Stimulated activated CD8-positive, alpha-beta memory T cell treated with anti-CD3 and anti-CD28 coated beads, Interleukin-7, amount 100 ng/mL, for 1 hour (primary cell): Measurements from ENCODE around the gene CCL1.

ENCODE experiments used
- DNase-seq, 2 donors: peaks; one replicate each; pipeline ENCODE4 v3.0.0-alpha.2; 2020; ENCODE audit warnings: low read depth in 2 of 2

The CCL1 gene

DNA sequence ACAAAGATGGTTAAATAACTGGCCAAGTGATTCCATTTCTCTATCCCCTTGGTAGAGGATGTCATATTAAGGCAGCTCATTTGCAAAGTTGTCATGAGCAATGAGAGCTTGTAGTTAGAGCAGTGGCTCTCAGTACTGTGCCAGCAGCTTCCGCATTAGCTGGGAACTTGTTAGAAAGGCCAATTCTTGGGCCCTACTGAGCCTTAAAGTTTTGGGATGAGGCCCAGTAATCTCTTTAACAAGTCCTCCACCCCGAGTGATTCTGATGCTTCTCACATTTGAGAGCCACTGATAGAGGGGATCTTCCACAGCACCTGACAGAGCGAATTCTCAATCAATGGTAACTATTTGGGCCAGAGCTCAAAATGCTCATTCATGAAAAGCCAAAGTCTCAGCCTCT, 20.2 kb upstream of the CCL1 start:
- DNase-seq, result no peak

DNA sequence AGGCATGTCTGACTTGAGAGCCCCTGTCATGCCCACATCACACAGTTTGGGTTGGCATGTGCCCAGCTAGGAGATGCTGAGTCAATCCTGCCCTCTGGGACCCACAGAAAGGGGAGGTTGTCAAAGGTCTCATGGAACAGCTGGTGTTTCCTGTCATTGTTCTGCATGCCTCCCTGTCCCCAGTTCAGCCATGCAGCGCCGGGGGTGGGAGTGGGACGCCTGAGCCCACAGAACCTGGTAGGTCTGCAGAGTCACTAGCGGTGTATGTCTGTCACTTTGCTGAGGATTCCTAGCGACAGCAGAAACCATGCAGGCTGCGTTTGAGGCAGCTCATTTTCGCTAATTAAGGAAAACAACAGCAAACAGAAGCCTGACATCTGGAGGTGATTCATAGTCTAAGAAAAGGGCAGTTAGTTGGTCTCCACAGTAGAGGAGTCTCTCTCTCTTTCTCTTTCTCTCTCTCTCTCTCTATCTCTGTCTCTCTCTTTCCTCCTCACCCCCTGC, 19.6 kb upstream of the CCL1 start:
- DNase-seq, result no peak

DNA sequence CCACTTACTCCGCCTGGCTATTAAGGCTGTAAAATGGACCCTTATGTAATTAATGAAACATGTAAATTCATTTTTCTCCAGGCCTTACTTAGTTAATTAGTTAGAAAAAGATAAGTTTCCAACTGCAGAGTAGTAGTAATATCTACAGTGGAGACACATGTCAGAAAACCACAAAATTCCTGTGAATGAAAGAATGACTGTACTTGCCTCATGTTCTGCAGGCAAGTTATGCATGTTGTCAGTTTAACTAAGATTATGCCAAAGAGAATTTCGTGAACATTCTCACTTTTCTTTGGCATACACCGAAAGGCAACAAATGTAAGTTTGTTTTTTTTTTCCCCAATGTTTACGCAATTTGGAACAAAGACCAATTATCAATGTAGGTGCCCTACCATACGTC, 16.8 kb upstream of the CCL1 start:
- DNase-seq, result no peak

DNA sequence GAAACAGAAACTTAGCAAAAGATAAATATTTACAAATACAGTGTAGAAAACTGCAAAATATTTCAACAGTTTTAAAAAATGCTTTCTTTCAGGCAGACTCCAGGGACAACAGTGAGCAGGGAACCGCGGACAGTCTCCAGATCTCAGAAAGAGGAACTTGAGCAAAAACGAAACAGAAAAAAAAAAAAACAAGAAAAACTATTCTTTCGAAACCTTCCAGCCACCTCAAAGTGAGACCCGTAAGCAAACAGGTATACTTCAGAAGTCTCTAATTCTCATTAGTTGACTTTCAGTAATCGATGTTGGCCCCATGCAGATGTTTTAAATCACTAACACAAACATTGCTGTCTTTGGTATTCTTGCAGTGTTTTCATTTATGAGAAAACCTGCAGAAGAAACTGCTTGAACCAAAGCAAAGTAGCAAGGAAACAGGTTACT, 15.7 kb upstream of the CCL1 start:
- no peak for DNase-seq

DNA sequence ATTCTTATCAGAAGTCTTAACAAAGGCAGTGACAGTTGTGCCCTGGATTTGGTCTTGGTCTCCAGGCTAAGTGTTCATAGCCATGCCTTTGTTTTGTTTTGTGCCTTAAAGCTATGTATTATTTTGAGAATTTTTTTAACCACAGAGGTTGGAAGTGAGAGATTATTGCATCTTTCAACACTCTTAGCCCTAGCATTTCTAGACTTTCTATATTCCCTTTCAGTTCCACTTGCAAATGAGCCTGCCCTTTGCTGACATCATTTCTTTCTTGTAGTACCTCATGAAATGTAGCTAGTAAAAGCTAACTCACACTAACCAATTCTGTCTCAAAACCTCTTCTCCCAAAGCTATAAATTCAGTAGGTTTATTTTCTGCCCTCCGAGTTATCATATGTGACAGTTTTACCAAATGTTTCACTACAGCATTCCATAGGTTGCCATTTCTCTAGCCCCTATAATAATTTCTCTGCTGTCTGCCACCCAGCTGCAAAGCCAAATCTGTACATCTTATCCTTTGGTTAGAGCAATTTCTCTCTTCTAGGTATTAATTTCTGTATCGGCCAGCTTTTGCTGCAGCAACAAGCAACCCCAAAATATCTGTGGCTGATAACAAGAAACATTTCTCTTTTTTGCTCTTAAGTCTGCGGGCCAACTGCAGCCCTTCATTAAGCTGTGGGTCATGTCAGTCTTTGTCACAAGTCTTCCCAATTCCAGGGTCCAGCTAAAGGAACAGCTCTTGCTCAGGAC, 14.2 kb upstream of the CCL1 start:
- no peak for DNase-seq

DNA sequence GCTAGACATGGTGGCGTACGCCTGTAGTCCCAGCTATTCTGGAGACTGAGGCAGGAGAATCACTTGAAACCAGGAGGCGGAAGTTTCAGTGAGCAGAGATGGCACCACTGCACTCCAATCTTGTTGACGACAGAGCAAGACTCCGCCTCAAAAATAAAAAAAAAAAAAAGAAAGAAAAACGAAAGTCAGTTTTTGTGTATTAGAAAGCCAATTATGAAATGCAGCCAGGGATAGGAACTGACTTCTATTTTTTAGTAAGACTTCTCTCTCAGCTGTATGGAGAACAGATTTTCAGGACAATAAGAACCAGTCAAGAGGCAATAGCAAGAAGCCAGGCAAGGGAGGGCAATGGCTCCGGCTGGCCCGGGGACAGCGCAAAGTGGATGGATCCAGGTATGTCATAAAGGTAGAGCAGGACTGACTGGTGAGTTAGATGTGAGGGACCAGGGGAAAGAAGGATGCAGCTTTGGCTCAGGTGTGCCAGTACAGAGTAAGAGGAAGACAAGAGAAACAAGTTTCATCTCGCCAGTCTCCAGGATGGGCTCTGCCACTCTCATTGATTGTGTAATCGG, 12.5 kb upstream of the CCL1 start:
- DNase-seq, result no peak

DNA sequence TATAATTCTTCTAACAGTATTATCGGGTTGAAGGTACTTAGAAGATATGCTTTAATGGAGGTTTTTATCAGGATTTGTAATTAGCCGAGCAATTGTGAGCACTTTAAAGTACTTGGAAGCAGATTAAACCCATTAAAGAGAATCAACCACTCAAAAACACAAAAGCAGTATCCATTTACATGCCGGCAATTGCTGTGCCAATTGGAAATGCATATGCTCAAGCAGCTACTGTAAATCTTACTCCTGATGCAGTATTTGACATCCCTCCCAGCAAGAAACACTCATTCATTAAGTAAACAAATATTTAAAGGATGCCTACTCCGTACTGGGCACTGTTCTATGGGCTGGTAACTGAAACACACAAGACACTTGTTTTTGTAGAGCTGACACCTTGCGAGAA, 11.4 kb upstream of the CCL1 start:
- no peak for DNase-seq

DNA sequence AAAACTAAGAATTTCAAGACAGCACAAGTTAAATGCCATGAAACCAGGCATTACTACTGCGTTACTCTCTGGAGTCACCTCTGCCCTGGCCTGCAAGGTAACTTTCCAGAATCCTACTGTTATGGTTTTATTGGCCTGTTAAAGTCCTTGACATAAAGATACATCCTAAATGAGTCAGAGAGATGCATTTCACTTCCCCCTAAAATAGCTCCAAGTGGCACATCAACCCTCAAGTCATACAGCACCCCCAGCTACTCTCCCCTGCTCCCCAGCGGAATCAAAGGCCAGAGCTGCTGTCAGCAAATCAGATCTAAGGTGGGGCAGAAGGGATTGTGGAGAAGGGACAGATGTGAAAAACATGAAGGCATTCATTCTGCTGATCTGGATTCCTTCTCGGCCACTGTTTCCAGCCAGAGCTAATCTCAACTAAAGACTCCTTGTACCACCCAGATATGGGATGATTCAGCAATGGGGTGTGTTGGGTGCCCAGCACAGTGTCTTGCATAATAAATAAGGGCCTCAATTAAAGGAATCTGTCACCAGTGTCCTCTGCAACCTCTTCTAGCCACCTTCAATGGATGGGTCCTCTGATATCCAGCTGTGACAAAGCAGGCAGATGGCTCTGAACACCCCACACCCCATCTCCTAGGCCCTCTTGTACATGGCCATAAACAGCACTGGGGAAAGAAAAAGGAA, 8.5 kb upstream of the CCL1 start:
- DNase-seq, result no peak

DNA sequence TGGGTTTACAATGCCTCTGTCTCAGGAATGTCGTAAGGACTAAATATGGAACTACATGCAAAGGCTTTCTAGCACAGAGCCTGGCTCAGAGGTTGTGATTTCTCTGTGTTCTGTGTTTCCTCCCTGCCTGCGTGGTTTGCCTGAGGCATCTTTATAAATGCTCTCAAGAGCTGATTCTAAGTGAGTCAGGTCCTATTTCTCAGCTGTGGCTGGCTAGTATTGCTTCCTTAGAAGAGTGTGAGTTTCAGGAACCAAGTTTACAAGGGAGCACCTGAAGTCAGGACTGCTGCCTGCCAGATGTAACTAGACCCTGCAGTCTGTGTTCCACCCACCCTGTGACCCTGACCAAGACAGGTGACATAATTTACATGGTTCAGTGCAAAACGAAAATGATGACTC, 8.0 kb upstream of the CCL1 start:
- no peak for DNase-seq

DNA sequence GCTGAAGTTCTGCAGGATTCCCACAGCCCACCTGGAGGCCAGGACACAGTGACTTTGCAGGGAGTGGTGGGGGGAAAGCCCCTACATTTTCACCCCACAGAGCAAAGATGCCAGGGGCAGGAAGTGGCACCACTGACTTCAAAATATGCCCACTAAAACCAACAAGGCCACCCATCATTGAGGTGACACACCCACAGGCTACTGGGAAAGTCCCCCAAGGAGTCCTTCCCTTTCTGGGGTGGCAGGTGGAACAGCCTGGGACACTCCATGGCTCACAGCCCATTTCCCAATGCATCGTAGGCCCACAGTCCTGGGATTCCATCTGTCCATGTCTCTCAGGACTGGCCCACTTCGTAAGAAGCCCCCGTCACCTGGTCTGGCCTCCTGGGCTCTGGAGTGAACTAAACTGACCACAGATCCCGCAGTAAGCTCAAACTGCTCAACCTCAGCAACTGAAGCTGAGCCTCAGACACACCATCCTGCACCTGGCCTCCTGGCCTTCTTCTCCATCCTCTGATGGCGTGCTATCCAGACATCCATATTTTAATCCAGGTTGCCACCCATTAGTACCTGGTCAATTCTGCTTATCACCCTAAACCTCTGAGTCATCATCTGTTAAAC, 7.5 kb upstream of the CCL1 start:
- no peak for DNase-seq

DNA sequence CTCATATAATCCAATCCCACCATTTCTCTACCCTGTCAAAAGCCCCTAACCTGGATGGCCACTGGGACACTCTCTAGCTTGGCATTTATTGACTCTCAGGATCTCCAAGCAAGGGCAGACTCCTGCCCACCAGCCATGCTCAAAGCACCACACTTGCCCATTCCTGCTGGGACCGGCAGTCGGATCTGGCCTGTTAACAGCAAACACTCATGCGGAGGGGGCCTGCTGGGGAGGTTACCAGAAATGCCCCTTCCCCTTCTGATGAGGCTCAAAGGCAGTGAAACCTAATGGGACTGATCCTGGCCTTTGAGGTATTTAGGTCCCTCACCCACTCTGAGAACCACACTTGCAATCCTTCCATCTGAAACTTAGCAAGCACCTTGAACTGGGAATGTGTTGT, 6.5 kb upstream of the CCL1 start:
- no peak for DNase-seq

DNA sequence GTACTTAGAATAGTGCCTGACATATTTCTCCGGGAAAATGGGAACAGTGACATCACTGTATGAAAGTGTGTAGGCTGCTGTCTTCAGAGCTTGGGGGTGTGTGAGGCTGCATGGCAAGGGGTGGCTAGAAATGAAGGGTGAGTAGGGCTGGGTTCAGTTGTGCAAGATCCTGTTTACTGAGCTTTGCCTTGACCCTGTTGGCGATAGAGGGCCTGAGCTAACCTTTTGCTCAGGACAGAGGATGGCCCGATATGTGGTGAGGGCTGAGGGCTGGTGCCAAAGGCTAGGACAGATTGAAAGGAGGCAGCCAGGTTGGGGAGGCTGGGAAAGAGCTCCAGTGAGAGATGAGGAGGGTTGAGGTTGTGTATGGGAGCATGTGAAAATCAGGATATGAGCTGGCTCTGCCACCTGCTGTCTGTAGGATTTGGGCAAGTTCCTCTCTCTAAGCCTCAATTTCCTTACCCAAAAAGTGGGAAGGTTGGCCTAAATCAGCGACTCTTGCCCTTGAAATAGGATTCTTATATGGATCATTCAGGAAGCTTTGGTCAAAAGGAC, 6.0 kb upstream of the CCL1 start:
- no peak for DNase-seq

DNA sequence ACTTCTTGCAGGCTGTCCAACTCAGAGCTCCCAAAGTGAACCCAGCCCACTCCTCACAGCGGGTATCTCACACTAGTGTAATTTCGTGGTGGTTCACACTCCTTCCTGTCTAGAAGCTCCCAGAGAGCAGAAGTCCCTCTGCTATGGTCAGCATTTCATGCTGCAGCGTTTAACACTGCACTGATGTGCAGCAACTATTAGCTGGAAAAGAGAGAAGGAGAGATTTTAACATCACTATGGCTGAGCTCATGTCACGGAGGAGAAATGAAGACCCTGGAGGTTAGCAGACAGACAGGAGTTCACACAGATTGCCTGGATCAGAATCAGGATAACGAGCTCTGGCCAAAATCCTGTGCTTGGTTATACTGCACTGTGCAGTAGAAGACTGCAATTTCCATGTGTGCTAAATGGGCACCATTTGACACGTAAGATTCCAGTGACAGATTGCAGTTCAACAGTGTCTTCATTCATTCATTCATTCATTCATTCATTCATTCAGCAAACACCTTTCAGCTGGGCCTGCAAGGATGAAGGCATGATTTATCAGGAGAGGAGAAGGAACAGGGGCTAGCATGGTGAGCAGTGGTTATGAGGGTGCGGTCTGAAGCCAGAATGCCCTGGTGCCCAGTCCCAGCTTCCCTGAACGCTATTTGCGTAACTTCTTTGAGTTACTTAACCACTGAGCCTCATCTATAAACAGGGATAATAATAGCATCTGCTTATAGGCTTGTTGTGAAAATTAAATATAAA, 5.3 kb upstream of the CCL1 start:
- no peak for DNase-seq

DNA sequence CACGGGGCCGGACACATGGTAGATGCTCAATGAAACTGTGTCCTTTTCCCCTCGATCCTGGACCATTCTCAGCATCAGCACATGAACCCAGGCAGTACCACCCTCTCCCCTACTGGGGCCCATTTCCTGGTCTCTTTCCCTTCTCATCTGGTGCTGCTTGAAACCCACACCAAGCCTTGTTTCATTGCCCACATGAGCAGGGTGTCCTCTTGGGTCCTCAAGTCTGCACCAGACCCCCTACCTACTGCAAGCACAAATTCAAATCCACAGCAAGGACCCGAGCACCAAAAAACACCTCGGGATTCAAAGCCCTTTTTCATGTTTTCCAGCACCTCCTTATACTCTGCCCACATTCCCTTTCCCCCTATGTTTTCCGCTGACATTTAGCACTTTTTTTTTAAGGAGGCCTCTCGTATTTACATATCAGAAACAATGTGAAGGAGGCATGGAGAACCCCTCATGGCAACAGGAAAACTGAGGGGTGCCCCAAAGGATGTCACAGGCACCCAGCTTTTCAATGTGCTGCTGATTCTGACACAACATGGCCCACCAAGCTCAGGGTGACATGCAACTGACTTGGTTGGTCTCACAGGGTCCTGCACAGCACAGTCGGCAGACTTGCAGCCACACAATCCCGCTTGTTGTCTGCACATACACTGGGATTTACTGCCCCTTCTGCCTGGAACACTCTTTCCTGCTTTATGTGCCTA, 4.6 kb upstream of the CCL1 start:
- DNase-seq, result no peak

DNA sequence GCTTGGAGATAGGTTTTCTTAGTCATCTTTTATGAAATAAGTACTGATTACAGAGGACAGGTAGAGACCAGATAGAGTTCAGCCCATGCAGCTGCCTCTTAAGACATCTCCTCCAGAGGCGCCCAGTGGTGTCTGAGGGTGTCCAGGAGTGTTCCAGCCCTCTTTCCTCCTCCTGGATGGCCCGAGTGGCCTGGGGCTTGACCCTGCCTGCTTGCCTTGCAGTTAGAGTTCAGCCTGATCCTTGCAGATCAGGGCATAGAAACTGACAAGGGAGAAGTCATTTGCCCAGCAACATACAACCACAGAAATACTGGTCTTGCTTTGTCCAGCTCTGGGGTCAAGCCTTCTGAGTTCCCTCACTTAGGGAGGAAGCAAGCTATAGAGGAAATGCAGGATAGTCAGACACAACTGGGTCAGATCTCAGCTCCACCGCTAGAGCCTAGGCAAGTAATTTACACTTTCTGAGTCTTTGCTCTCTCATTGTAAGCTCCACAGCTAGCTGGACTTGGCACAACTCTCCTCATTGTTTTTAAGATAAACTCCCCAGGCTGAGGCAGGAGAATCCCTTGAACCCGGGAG, 3.6 kb upstream of the CCL1 start:
- DNase-seq, result no peak

DNA sequence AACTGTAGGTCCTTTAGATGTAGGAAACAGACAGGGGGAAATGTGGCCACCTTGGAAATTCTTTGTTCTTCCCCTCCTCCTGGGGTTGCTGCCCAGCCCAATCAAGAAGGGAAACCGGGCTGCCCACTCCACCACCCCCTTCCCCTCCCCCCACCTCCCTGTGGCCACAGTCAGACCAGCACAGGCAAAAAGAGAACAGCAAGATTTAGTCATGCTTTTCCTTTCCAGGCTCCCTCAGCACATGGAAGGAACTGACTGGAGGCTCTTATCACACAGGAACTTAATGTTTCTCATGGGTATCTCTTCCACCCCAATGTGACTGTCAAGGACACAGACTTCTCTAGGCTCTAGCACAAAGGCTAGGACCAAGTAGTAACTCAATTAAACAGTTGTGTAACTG, 3.0 kb upstream of the CCL1 start:
- DNase-seq, result no peak

DNA sequence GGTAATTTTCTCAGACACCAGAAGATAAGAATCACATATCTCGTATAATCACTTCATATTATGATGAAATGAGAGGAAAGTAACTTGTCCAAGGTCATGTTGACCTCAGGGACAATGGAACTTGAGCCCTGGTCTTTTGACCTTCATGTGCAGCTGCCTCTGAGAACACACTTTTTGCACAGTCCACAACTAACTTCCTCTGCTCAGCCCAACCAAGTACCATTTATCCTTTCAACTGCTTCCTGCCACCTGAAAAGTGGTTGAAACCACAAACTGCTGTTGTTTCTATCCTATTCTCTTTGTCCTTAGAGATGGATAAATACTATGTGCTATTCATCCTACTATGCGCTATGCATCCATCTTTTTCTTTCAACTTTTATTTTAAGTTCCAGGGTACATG, 2.3 kb upstream of the CCL1 start:
- DNase-seq, result no peak

DNA sequence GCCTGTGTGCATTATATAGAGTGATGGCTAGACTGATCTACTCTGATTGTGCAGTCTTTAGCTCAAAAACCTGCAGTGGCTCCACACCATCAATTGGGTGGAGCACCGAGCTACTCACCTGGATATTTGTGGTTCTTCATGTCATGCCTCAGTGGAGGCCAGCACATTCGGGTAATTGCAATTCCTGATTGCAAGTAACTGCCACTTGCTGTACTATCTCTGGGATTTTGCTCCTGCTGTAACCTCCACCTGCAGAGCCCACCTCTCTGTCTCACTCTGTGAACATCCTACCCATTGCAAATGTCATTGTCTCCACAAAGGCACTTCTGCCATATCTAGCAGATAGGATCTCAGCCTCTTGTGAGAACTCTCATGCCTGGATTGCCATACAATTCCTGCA, 1.7 kb upstream of the CCL1 start:
- DNase-seq, result no peak

DNA sequence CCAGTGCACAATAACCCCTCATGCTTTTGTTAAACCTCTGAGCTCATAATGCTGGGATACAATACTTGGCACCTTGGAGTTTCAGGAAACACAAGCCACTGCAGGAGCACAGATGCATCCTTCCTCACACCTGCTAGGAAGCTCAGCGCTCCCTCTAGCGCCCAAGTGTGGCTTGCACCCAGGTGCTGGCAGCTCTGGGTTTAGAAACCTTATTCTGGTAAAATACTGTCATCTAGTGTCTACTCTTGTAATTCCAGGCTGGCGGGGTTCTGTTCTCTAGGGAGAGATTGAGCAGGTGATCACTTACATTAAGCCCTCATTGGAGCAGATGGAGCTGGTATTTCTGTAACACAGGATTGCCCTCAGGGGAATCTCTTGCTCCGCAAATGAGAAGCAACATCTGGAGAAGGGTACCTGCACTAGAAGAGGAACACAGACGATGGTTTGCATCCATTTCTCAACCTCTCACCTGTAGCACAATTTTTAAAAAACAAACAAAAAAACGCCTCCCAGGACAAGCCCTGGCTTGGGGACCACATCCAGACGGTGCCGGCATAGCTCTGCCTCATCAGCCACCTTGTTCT, 1.5 kb downstream of the CCL1 start:
- DNase-seq, result peak in 1 of 2 donors; percentile 27

DNA sequence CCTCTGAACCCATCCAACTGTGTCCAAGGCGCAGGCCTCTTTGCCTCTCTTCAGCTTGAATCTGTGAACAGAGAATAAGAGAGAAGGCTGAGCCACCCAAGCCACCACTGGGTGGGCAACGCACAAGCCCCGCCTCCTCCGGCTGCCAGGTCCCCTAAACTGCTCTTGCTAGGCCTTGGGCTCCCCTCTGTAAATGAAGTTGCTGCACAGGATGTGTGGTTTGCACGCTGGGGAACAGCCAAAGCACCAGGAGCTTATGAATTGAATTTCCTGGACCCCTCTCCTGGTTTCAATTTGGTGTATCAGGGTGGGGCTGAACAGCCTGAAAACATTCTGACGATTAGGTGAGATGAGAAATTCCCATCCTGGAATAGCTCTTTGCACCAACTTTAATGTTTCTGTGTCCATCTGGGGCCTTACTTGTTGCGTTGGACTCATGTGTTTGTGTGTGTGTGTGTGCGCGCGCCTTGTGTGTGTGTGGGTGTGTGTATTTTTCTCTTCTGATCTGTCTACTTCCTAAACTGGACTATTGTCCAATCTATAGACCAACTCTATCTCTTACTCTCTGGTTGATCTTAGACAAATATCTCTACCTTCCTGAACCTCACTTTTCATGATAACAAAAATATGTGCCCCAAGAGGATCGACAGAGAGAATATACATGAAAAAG, 2.3 kb downstream of the CCL1 start:
- no peak for DNase-seq
